HG03045 (cell line): ENCODE data around the gene SOX8.
"Not testable (repeated sequence)": the region's sequence is repeated elsewhere in the genome, so short reads cannot be mapped to it uniquely, and the experiment has no call there.

Experiments used
- ATAC-seq: cut with Tn5 transposase; IDR thresholded peaks from one replicate; pipeline ENCODE4 v1.9.1; 2021; ENCODE audit warnings: mild to moderate bottlenecking, moderate library complexity; ENCODE audit not compliant: unreplicated experiment

SOX8 gene

DNA sequence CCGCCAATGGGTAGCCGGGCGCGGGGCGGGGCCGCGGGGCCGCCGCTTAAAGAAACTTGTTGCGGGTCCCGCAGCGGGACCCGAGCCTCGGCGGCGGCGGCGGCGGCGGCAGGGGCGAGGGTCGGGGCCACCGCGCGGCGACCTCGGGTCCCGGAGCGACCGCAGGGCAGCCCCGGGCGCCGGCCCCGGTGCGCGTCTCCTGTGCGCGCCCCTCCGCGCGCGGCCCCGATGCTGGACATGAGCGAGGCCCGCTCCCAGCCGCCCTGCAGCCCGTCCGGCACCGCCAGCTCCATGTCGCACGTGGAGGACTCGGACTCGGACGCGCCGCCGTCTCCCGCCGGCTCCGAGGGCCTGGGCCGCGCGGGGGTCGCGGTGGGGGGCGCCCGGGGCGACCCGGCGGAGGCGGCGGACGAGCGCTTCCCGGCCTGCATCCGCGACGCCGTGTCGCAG is at the start of gene SOX8:
Gene SOX8, plus strand, starts transcription at position 76 of the 450 bp plus-strand sequence. Its CDS starts 153 bp downstream, at position 229.
- ATAC-seq, result no peak

DNA sequence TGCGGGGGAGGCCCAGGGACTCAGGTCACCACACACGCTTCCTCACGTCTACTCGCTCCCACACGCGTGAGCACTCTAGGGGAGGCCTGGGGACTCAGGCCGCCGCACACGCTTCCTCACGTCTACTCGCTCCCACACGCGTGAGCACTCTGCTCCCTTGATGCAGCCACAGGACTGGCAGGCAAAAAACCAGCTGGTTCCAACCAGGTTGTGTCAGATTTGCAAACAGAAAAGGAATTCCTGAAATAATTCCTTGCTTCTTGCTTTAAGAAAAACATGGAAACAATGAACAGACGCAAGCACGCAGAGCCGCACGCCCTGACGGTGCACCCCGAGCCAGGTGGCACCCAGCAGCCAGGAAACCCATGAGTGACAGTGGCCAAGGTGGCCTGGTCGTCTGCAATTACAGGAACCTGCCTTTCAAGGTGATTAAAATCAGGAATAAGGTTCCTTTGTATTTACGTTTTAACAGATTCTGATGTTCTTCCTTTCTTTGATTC is 48.7 kb upstream of the SOX8 start:
- ATAC-seq, result no peak

DNA sequence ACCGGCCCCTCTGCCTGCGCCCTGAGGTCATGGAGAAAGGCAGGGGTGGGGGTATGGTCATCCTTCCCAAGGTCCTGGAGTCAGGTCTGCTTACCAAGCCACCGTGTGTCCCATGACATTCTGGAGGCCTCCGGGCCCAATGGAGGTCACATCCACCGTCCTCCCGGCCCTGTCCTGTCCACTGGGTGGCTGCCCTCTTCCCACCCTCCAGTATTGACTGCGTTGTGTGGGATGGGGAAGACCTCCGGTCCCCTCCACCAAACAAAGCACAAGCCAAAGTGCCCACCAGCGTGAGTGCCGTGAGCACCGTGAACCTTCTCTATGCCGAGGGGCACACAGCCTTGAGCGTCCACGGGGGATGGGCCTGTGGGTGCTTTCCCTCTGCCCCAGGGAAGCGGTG is 48.0 kb upstream of the SOX8 start:
- ATAC-seq, result no peak

DNA sequence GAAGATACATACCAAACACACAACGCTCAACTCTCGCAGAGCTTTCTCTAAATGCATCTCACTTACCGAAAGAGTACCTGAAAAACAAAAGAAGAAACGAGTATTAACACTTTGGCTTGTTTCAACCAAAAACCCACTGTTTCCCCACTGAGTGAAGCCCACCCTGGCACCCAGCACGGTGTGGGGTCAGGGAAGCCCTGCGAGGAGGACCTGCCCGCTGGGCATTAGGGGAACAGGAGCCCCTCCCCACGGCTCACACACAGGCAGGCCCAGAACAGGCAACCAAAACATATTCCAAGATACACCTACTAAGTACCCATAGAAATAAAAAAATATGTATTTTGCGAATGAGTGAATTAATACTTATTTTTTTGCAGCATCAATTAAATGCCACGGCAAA is 47.4 kb upstream of the SOX8 start:
- no peak for ATAC-seq

DNA sequence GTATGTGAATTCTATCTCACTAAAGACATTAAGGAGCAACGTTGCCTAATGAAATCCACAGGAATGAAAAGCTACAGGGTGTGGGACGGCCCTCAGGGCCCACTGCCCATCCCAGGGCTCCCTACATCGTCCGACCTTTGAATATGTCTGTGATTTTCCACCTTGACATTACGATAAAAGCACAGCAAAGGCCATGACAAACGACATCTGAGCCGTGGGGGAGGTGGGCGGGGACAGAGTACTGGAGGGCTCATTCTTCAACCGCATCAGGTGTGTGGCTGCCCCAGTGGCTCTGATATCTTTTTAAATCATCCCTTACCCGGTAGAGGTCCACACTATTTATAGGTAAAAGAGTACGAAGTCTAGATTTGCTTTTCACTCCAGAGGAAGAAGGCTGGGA is 45.9 kb upstream of the SOX8 start:
- no peak for ATAC-seq

DNA sequence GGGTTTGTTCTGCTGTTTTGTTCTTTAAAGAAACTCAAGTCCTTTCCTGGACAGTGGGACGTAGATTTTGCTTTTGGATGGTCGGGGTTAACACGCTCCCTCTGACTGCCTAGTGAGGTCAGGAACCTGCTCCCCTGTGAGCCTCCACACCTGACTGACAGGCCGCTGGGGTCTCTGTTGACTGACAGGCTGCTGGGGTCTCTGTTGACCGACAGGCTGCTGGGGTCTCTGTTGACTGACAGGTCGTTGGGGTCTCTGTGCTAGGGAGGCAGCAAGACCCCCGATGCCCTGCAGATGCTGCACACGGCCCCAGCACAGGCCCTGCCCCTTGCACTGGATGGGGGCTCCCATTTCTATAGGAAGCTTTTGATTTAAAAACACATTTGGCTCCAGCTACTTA is 44.3 kb upstream of the SOX8 start:
- ATAC-seq, result no peak

DNA sequence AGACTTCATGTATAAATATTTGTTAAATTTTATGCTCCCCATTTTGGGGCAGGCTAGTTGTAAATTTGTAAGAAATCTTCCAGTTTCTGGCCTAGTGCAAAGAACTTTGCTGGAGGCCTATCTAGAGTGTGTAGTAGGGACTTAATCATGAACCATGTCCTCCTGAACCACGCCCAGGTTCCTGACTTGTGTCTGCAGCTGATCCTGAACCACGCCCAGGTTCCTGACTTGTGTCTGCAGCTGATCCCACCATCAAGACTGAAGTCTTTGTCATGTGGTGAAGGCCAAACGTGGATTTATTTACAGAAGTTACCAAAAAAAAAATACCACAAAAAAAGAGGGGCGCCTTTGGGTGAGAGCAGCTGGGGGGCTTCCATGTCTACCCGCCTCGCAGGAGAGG is 43.8 kb upstream of the SOX8 start:
- no peak for ATAC-seq

DNA sequence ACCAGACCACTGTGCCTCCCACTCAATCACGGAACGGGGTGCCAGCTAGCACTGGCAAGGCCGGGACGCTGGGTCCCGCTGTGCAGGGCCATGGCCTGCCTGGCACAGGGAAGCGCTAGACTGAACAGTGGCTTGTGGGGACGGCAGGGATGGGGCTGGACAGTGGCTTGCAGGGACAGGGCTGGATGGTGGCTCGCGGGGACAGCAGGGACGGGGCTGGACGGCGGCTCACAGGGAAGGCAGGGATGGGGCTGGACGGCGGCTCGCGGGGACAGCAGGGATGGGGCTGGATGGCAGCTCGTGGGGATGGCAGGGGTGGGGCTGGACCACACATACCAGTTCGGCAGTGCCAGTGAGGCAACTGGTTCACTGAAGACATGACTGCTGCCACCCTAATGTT is 43.4 kb upstream of the SOX8 start:
- ATAC-seq, result no peak

DNA sequence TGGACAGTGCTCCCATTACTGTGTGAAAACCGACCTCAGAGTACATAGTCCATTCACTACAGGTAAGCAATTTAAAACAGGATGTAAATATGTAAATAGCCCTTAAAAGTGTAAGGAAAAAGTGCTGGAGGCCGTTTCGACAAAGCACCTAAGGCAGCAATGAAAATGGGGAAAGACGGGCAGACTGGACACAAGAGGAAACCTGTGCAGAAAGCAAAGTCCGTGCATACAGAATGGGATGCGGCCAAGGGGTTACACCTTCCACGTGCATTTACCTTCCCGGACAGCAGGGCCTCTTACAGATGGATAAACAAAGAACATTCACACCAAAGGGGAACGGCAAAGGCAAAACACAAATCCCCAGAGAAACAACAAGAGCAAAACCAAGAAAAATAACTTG is 42.8 kb upstream of the SOX8 start:
- no peak for ATAC-seq

DNA sequence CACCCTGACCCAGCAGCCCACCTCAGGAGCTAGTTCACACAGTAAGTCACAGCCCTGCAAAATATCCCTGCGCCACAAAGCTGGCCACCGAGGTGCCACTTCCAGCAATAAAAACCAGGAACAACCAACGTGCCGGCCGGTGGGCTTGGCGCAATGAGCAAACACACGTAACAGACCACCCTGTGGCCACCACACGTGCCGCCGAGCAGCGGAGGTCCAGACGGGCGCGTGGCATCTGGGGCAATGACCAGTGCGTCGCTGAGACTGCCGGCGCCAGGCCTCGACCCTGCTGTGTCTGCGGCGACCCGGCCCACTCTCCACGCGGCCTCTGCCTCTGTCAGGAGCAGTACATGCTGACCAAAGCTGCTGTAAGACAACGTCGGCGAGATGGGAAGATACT is 42.3 kb upstream of the SOX8 start:
- ATAC-seq, result no peak

DNA sequence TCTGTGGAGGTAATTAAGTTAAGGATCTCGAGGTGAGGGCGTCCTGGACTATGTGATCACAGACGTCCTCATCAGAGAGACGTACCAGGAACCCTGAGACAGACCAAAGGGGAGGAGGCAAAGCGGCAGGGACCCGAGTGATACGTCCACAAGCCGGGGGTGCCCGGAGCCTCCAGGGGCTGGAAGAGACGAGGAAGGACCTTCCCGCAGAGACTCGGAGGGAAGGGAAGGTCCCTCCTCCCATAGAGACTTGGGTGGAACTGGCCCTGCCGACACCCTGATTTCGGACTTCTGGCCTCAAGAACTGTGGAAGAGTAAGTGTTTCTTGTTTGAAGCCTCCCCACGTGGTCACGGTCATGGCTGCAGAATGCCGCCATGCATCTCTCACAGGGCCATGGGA is 41.6 kb upstream of the SOX8 start:
- no peak for ATAC-seq

DNA sequence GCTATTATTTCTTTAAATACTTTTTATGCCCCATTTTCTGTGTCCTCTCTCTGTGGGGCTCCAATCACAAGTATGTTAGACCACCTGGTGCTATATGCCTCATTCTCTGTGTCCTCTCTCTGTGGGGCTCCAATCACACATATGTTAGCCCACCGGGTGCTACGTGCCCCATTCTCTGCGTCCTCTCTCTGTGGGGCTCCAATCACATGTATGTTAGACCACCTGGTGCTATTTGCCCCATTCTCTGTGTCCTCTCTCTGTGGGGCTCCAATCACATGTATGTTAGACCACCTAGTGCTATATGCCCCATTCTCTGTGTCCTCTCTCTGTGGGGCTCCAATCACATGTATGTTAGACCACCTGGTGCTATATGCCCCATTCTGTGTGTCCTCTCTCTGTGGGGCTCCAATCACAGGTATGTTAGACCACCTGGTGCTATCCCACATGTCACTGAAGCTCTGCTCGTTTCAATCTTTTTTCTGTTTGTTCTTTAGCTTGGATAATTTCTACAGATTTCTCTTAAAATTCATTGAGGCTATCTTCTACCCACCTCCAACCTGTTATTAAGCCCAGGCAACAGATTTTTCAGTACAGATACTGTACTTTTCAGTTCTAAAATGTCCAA is 39.0 kb upstream of the SOX8 start:
- ATAC-seq, result no peak

DNA sequence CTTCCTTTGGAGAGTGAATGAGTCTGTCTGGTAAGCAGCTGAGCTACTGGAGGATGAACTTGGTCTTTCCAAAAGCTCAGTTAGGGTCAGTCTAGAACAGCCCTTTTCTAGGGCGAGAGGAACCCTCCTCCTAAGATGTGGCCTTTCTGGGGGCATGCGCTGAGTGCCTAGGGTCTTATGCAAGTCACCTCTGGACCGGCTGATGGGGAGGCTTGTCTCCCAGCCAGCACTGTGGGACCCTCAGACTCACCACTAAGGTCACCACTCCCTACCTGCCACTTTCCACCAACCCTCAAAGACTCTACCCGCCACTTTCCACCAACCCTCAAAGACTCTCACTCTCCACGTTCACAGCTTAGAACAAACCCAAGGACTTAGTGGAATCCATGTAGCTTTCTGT is 37.6 kb upstream of the SOX8 start:
- ATAC-seq, result no peak

DNA sequence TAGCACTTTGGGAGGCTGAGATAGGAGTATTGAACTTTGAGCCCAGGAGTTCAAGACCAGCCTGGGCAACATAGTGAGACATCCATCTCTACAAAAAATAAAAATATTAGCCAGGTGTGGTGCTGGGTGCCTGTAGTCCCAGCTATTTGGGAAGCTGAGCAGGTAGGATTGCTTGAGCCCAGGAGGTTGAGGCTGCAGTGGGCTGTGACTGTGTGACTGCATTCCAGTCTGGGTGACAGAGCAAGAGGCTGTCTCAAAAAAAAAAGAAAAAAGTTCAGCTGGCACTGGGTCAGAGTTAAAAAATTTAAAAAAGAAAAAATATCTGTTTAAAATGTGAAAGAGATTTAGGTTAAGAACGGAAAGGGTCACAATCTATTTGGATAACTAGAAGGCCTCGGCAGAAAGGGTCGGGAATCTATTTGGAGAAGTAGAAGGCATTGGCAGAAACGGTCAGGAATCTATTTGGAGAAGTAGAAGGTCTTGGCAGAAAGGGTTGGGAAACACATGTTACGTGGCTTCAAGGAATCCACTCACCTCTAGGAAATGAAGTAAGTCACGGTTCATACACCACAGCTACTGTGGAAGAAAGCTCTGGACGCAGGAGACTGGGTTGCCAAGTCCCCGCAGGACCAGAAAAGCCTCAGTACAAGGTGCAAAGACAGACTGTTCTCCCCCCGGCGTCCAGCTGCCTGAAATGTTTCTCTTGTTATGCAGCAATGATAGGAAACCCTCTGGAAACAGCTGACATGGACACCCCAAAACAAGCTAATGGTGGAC is 36.1 kb upstream of the SOX8 start:
- ATAC-seq, result no peak

DNA sequence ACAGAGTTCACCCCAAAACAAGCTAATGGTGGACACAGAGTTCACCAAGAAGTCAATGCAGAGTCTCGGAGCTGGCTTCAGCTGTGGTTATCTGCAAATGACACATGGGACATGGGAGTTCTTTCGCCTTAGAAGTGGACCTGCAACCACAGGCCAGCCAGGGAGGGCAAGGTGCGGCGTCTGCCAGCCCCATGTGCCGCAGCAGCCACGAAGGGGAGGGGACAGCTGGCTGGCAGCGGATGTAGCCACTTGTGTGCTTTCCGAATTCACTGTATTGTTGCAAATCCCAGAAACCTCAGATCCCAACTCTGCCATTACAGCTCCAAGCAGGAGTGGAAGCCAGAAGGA is 35.5 kb upstream of the SOX8 start:
- ATAC-seq, result no peak

DNA sequence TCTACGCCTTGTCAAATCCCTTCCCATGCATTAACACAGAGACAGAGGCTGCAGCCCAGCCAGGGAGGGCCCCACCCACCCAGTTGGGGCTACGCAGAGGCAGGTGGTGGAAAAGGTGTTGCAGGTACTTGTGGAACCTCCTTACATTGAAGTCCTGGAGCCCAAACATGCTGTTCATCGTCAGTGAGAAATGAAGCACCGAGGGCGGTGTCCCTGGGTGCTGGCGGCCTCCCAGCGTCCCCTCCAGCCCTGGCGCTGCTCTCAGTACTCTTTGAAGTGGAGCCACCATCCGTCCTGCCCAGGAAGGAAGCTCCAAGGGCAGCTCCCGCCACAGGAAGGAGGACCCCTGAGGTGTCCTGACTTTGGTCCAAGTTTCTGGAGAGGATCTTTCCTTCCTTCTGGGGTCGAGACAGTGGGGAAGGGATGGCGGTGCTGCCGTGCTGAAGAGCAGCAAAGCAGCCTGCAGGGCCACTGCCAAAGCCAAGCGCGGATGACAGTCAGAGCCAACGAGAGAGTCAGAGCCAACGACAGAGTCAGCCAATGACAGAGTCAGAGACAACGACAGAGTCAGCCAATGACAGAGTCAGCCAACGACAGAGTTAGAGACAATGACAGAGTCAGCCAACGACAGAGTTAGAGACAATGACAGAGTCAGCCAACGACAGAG is 34.2 kb upstream of the SOX8 start:
- ATAC-seq, result no peak

DNA sequence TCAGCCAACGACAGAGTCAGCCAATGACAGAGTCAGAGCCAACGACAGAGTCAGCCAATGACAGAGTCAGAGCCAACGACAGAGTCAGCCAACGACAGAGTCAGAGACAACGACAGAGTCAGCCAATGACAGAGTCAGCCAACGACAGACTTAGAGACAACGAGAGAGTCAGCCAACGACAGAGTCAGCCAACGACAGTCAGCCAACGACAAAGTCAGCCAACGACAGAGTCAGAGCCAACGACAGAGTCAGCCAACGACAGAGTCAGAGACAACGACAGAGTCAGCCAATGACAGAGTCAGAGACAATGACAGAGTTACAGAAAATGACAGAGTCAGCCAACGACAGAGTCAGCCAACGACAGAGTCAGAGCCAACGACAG is 33.7 kb upstream of the SOX8 start:
- not testable (repeated sequence) for ATAC-seq

DNA sequence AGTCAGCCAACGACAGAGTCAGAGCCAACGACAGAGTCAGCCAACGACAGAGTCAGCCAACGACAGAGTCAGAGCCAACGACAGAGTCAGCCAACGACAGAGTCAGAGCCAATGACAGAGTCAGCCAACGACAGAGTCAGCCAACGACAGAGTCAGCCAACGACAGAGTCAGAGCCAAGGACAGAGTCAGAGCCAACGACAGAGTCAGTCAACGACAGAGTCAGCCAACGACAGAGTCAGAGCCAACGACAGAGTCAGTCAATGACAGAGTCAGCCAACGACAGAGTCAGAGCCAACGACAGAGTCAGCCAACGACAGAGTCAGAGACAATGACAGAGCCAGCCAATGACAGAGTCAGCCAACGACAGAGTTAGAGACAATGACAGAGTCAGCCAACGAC is 32.8 kb upstream of the SOX8 start:
- not testable (repeated sequence) for ATAC-seq

DNA sequence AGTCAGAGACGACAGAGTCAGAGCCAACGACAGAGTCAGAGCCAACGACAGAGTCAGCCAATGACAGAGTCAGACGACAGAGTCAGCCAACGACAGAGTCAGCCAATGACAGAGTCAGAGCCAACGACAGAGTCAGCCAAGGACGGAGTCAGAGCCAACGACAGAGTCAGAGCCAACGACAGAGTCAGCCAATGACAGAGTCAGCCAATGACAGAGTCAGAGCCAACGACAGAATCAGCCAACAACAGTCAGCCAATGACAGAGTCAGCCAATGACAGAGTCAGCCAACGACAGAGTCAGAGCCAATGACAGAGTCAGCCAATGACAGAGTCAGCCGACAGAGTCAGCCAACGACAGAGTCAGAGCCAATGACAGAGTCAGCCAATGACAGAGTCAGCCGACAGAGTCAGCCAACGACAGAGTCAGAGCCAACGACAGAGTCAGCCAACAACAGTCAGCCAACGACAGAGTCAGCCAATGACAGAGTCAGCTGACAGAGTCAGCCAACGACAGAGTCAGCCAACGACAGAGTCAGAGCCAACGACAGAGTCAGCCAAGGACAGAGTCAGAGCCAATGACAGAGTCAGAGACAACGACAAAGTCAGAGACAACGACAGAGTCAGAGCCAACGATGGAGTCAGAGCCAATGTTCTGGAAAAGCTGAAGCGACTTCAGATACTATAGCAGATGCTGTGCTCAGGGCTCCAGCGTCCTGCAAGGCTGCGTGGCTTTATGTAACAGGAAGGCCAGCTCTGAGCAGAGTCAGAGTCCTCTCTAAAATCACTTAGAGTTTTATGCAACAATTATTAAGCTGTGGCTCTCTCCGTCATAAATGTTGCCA is 30.6 kb upstream of the SOX8 start:
- ATAC-seq, result not testable (repeated sequence)

DNA sequence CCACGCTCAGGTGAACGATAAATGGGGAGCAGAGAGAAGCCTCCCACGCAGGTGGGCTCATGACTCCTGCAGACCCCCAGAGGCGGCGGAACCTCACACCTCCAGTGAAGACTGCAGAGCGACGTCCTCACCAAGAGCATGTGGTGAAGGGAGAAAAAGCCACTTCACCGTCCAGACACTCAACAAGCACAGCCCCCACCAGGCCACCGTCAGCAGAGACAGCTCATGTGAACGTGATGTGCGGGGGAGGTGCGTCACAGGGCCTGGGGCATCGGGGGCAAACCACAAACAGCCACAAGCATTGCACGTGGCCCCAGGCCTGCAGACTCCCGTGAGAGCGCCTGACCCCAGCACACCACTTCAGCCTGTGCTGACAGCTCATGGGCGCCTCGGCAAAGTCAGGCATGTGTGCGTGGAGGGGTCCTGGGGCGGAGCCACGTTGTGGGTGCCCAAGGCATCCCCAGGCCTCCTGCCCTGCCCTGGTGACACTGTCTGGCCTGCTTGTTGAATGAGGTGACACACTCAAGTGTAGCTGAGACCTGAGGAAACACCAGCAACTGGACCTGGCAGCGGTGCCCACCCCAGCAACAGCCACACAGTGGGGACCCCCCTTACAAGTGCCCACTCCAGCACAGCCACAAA is 29.8 kb upstream of the SOX8 start:
- ATAC-seq, result no peak

DNA sequence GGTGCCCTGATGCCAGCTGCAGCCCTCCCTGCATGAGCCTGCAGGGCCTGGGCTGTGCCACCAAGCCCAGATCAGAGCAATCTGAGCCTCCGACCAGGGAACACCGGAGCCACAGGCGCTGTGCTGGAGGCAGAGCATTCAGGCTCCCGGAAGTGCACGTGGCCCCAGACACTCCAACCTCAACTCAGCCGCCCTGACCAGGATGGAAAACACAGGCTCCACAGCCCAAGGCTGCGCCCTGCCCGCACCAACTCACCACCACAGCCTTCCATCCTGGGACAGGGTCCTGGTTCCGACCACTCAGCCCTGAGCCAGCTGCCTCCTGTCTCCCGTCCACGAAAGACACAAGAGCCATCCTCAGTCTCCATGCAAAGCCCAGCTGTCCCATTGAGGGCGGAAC is 29.2 kb upstream of the SOX8 start:
- ATAC-seq, result no peak
